GM18951 (cell line): ENCODE results near the gene CYP51A1.
"Not testable (repeated sequence)": the region's sequence is repeated elsewhere in the genome, so short reads cannot be mapped to it uniquely, and the experiment has no call there.

Source experiments
- POLR2A ChIP-seq: IDR thresholded peaks from 4 replicates; pipeline ENCODE4 v1.6.1; 2011; ENCODE audit warnings: mild to moderate bottlenecking; ENCODE audit not compliant: insufficient read length, insufficient read depth; ENCODE audit errors: extremely low read depth
- in situ Hi-C: fragments of 300-500 bp; cut with MboI; formaldehyde crosslinking; loops from one replicate; pipeline ENCODE4 v1.12.0; 2022; ENCODE audit warnings: low sequenced_read_pairs, mixed read lengths, inconsistent platforms; ENCODE audit not compliant: unreplicated experiment

The CYP51A1 gene

DNA sequence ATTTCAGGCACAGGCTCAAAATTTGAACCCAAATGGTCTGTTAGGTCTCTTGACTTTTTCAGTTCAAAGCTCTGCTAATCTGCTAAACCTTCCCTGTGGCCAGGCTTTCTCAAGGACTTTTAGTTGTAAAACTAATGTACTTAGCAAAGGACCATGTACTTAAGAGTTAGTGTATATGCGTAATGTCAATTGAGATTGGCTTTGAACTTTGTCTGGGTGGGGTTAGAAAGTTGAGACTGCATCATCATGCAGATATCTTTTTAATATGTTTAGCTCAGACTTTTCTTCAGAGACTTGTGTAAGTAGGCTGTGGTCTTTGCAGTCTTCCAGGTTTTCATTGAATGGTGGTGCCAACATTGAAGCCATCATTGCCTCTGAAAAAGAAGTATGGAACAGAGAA, 33.7 kb downstream of the CYP51A1 start:
- in situ Hi-C loops, result no loop called here
- TF ChIP-seq POLR2A, result no peak

DNA sequence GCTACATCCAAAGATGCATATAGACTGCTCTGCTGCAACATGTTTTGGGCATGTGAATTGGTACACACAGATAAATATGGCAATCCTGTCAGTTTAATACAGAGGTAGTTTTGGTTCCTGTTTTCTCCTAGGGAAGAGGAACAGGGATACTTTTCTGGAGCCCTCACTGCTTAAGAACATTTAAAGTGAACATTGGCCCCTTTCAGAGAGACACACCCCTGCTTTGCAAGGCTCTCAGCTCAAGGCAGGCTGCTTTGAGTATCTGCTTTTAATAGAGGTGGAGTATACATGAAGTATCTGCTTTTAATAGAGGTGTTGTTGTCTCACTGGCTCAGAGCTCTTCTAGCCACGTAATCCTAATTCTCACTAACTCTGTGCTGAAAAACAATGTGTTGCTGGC, 38.9 kb downstream of the CYP51A1 start:
- no peak for TF ChIP-seq POLR2A

DNA sequence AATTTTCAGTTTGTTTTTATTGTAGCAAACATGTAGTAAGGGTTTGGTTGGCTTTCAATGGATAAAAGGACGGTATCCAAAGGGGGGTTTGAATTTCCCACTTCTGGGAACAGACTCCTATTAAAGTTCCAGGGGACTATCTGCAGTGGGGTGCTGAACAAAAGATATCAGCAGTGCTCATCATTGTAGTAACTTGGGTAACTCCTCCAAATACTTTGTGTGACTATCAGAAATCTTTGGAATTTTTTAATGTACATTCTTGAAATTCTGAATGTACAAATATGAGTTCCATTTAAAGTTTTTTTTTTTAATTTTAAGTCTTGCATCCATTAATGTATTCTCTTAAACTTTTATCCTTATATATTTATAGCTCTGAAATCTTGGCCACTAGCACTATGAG, 42.1 kb downstream of the CYP51A1 start:
- TF ChIP-seq POLR2A, result no peak
- in situ Hi-C loops, result no loop called here

More for the DNA sequence above, 38.9 kb downstream of the CYP51A1 start:
- in situ Hi-C loops, result no loop called here

DNA sequence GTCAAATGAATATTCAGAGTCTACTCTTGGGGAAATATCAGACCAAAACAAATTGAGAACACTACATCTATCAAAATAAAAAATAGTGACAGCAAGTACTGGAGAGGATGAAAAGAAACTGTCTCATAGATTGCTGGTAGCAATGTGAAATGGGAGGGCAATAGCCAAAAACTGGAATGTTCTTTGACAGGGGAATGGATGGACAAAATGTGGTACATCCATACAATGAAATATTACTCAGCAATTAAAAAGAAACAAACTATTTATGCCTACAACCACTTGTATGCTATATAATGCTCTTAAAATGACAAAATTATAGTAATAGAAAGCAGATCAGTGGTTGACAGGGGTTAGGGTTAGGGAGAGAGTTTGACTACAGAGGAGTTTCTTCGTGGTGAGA, 46.0 kb downstream of the CYP51A1 start:
- no peak for TF ChIP-seq POLR2A
- in situ Hi-C loops, result no loop called here

DNA sequence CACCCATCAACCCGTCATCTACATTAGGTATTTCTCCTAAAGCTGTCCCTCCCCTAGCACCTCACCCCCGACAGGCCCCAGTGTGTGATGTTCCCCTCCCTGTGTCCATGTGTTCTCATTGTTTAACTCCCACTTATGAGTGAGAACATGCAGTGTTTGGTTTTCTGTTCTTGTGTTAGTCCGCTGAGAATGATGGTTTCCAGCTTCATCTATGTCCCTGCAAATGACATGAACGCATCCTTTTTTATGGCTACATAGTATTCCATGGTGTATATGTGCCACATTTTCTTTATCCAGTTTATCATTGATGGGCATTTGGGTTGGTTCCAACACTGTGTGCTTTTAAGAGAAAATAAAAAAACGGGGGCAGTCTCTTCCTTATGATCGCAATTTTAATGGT, 50.4 kb downstream of the CYP51A1 start:
- in situ Hi-C loops, result not testable (repeated sequence)

DNA sequence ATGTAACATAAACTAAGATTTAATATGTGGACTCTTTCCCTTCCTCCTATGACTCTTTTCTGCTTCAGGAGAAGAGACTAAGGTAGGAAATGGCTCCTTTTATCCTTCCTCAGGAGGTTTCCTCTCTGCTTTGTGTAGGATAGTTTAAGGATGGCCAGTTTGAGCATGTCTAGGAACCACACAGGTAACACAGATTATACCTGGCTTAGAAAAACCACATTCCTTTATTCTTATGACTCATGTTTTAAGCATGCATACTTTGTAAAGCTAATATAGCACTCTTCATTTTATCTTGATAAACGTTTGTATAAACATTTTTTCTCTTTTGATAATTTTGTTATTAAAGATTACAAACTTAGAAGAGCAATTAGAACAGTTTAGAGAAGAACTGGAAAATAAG, 57.8 kb downstream of the CYP51A1 start:
- in situ Hi-C loops, result no loop called here
- no peak for TF ChIP-seq POLR2A

DNA sequence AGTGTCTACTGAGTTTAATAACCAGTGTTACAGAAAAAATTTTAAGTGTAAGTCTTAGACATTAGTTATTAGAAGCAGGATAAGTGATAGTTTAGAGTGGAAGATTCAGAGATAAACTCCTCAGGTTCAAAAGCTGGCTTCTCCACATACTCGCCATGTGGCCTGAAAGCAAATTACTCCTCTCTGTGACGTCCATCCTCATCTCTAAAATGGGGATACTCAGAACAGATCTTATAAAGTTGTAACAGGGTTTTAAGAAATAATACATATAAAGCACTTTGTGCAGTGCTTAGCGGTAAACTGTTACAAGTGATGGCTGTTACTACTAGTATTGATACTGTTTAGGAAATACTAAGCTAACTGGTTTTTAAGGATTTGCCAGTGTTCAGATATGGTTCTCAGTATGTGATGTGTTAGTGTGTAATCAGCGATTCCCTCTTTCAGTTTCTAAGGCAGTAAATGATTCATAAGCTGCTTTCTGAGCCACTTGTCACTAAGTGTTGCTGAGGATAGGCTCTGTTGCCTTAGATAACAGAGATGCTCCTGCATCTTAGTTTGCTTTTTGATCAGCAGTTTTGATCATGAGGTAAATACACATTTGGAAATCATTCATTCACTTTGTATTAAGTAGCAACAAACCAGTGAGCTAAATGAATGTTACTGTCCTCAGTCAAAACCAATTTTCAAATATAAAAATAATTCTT, 58.7 kb downstream of the CYP51A1 start:
- TF ChIP-seq POLR2A, result no peak
- in situ Hi-C loops, result no loop called here

DNA sequence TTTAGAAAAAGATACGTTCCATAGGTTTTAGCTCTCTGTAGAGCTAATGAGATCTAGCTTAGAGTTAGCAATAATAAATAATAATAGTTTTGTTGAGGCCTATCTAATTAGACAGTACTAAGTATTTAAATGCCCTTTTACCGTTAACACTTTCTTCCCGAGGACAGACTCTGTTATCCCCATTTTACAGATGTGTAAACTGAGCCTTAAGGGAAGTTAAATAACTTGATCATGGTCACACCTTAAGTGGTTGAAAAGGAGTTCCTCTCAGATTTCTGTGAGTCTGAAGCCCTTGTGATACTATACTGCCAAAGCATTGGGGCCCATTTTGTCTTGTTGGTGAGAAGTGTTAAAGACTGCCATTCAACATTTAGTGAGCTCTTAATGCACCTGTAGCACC, 61.6 kb downstream of the CYP51A1 start:
- in situ Hi-C loops, result no loop called here
- no peak for TF ChIP-seq POLR2A

DNA sequence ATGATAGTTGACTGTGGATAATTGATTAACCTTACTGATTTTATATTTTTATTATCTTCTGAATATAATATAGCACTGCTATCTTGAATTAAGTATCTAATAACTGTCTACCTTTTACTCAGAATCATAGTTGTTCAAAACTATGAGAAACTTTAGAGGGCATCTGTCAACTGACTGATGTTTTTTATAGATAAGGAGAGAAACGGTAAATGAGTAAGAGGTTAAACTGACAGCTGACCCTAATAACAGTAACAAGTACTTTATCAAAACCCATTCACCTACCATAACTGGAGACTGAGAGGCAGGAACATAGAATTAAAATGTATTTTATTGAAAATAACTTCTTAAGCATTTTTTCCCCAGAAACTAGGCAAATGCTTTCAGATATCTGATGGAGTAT, 62.2 kb downstream of the CYP51A1 start:
- no peak for TF ChIP-seq POLR2A
- in situ Hi-C loops, result no loop called here

DNA sequence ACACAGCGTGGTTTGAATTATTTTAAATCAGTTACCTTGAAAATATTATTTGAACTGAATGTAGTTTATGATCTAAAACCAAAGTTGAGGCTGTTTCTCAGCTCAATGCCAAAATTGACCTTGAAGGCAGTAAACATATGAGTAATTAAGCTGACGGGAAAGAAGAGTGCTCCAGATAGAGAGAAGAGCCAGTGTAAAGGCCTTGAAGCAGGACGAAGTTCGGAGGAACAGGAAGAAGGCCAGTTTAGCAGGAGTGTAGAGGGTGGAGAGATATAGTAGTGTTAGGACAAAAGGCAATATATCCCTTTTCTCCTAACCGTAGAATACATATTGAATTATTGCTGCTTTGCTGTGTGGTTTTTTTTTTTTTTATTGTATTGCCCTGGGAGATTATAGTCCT, 63.2 kb downstream of the CYP51A1 start:
- in situ Hi-C loops, result no loop called here
- TF ChIP-seq POLR2A, result no peak

DNA sequence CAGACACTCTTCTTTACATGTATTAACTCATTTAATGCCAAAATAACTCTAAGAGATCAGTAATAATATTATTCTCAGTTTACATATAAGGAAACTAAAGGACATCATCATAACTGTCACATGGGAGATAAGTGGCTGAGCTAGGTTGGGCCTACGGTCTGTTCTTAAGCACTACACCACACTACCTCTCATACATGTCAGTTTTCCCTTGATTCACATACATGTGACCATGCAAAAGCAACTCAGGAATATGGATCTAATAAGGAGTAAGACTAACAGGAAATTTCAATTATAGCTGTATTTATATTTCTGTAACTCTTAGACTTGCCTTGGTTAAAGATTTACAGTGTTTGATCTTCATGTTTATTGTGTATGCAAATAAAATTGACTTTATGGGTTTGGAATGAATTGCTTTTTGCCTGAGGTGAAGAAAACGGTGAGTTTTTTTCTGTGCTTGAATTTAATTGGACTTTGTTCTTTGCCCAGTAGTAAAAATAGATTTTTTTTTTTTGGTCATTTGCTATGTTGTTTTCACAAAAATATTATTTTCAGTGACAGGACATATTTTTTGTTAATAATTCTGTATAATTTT, 69.7 kb downstream of the CYP51A1 start:
- TF ChIP-seq POLR2A, result no peak
- in situ Hi-C loops, result no loop called here
